OCI-LY3 (cell line): Measurements from ENCODE around the gene CCDC187.

Source experiments
- H2AFZ ChIP-seq: fragments of 200-600, 300-600 bp; shearing (Covaris generic); 2 replicates; pipeline ENCODE4 v1.6.0; 2014; ENCODE audit warnings: antibody characterized with exemption, low read depth, low read length
- H3K27ac ChIP-seq: fragments of 200-600, 300-600 bp; sonication (generic); 2 replicates; pipeline ENCODE4 v1.5.1; 2014; ENCODE audit warnings: mild to moderate bottlenecking, low read length, moderate library complexity, mixed read lengths
- H3K27me3 ChIP-seq: fragments of 200-600, 300-600 bp; sonication (generic); 2 replicates; pipeline ENCODE4 v1.6.1; 2014; ENCODE audit warnings: low read depth, low read length, mixed read lengths
- H3K36me3 ChIP-seq: fragments of 200-600, 300-600 bp; sonication (generic); replicated peaks from 2 replicates; pipeline ENCODE3; 2014; ENCODE audit warnings: low read depth, low read length, mixed read lengths
- H3K4me1 ChIP-seq: fragments of 300-600, 200-600 bp; sonication (generic); 2 replicates; pipeline ENCODE4 v1.6.1; 2014; ENCODE audit warnings: low read length, mixed read lengths
- H3K4me2 ChIP-seq: fragments of 200-600, 300-600 bp; sonication (generic); 2 replicates; pipeline ENCODE4 v1.6.1; 2014; ENCODE audit warnings: low read length, mixed read lengths
- H3K4me3 ChIP-seq: fragments of 300-600, 200-600 bp; sonication (generic); 2 replicates; pipeline ENCODE4 v1.5.1; 2014; ENCODE audit warnings: antibody characterized with exemption, mild to moderate bottlenecking, low read length, moderate library complexity
- H3K79me2 ChIP-seq: fragments of 300-600, 200-600 bp; shearing (Covaris generic); 2 replicates; pipeline ENCODE4 v1.6.1; 2014; ENCODE audit warnings: mild to moderate bottlenecking, low read length, mixed read lengths
- H3K9ac ChIP-seq: fragments of 300-600, 200-600 bp; shearing (Covaris generic); 2 replicates; pipeline ENCODE4 v1.6.0; 2014; ENCODE audit warnings: mild to moderate bottlenecking, low read length, moderate library complexity
- H3K9me3 ChIP-seq: fragments of 200-600, 300-600 bp; shearing (Covaris generic); 2 replicates; pipeline ENCODE4 v1.6.1; 2014; ENCODE audit warnings: low read length, mixed read lengths; ENCODE audit not compliant: insufficient read depth
- H4K20me1 ChIP-seq: fragments of 200-600, 300-600 bp; sonication (generic); 2 replicates; pipeline ENCODE4 v1.6.1; 2016; ENCODE audit warnings: low read length, mixed read lengths; ENCODE audit not compliant: insufficient read depth
- EZH2phosphoT487 ChIP-seq: fragments of 200-600 bp; shearing (Covaris generic); IDR thresholded peaks from 2 replicates; pipeline ENCODE4 v1.6.1; 2018; ENCODE audit warnings: antibody characterized with exemption, mixed run types, low read depth
- TF ChIP-seq, protein P1 (sequence below): fragments of 200-600, 300-600 bp; sonication (generic); IDR thresholded peaks from 2 replicates; pipeline ENCODE4 v1.5.1; 2014; ENCODE audit warnings: antibody characterized with exemption, low read length, low read depth

CCDC187 gene

DNA sequence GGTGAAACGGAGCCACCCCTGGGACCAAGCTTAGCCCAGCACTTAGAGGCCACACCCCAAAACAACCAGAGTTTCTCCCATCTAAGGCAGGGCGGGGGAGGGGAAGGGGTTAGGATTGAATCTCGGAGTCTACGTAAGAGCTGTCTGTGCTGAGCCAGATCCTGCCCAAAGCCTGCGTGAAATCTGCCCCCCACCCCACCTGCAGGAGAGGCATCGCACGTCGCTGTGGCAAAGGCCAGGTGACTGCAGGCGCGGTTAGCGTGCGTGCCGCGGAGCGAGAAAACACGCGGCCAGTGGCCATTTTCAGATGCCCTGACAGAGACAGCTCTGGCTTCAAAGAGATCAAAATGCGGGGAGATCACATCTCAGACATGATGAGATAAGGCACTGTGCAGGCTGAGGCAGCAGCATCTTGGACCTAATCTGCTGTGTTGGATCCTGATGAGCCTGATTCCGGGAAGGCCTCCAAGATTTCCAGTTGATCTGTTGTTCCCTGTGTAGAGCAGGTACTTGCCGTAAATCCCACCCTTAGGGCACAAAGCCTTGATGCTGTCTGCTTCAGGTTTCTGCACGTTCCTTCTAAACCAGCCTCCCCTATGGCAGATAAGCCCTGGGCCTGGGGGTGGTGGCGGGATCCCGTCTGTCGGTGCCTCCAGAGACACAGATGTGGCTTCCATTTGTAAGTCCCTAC lies 55.8 kb downstream of the CCDC187 start:
- Histone ChIP-seq H3K4me1 (peaks cover 20% of the 10 kb centered on the region), H3K9me3 (no peaks in the 10 kb centered on the region), H3K4me2 (no peak overlapping the region), H3K27me3 (no peaks in the 10 kb centered on the region), H3K4me3 (no peak overlapping the region), H2AFZ (no peak overlapping the region), H3K9ac (no peak overlapping the region), H4K20me1 (peaks cover 11% of the 10 kb centered on the region), H3K36me3 (no peaks in the 10 kb centered on the region), H3K27ac (no peak overlapping the region), H3K79me2 (peaks cover 24% of the 10 kb centered on the region)
- TF ChIP-seq, protein P1, sequence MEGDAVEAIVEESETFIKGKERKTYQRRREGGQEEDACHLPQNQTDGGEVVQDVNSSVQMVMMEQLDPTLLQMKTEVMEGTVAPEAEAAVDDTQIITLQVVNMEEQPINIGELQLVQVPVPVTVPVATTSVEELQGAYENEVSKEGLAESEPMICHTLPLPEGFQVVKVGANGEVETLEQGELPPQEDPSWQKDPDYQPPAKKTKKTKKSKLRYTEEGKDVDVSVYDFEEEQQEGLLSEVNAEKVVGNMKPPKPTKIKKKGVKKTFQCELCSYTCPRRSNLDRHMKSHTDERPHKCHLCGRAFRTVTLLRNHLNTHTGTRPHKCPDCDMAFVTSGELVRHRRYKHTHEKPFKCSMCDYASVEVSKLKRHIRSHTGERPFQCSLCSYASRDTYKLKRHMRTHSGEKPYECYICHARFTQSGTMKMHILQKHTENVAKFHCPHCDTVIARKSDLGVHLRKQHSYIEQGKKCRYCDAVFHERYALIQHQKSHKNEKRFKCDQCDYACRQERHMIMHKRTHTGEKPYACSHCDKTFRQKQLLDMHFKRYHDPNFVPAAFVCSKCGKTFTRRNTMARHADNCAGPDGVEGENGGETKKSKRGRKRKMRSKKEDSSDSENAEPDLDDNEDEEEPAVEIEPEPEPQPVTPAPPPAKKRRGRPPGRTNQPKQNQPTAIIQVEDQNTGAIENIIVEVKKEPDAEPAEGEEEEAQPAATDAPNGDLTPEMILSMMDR = no peak
- TF ChIP-seq EZH2phosphoT487 = no peak

DNA sequence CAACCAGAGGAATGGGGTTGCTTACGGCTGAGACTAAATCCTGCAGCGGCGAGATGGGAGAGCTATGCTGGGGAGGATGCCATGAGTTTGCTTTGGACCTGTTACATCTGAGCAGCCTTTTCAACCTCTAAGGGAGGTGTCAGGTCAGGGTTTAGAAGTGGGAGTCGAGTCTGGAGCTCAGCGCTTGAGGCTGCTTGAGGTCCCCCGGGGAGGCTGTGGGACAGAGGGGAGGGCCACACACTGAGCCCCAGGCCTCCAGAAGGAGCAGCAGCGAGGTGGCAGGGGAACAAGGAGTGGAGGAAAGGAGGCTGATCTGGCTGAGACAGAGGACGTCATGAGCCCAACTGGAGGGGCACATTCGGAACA lies 56.4 kb downstream of the CCDC187 start:
- Histone ChIP-seq H3K27ac (no peak overlapping the region), H3K4me1 (peaks cover 20% of the 10 kb centered on the region), H3K4me3 (no peak overlapping the region), H4K20me1 (peaks cover 16% of the 10 kb centered on the region), H3K9ac (no peak overlapping the region), H2AFZ (no peak overlapping the region), H3K79me2 (peaks cover 29% of the 10 kb centered on the region), H3K4me2 (no peak overlapping the region), H3K36me3 (no peaks in the 10 kb centered on the region), H3K9me3 (no peaks in the 10 kb centered on the region), H3K27me3 (no peaks in the 10 kb centered on the region)
- no peak for TF ChIP-seq EZH2phosphoT487
- TF ChIP-seq, protein P1 = no peak

DNA sequence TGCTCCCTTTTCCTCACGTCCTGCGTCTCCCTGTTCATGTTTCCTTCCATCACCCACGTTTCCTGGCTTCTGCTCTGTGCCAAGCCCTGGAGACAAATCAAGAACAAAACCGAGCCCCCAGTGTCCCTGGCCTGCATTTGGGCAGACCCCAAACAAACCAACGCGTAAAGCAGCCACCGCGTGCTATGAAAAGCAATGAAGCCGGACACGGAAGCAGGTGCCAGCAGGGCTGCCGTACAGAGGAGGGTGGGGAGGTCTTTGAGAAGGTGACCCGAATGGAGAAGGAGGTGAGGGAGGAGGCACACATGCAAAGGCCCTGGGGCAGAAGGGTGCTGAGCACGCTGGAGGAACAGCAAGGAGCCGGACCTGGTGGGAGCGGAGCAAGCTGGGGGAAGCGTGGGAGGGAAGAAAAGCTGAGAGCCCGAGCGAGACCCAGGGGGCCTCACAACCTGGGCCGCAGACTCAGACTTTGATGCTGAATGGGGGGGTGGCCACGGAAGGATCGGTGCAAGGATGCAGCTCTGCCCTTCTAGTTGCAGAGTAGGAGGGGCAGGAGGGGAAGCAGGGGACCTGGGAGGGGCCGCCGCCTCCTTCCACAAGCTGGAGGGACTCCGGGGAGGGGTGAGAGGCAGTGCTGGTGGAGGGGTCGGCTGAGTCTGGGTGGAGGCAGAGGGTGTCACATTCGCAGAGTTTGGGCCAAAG lies 56.9 kb downstream of the CCDC187 start:
- Histone ChIP-seq H3K9ac (no peak overlapping the region), H3K27ac (no peak overlapping the region), H4K20me1 (peaks cover 21% of the 10 kb centered on the region), H3K4me3 (no peak overlapping the region), H3K4me1 (peaks cover 20% of the 10 kb centered on the region), H3K27me3 (no peaks in the 10 kb centered on the region), H2AFZ (no peak overlapping the region), H3K9me3 (no peaks in the 10 kb centered on the region), H3K79me2 (peaks cover 35% of the 10 kb centered on the region), H3K4me2 (no peak overlapping the region), H3K36me3 (no peaks in the 10 kb centered on the region)
- TF ChIP-seq EZH2phosphoT487 = no peak
- TF ChIP-seq, protein P1 = no peak
